Hepatocyte (in vitro differentiated cells): Measurements from ENCODE around the gene NRTN. TPM values are rescaled to one million over a fixed set of nuclear protein-coding genes. Genes with fewer than 3 reads are reported as not detected.

Source experiments
- DNase-seq: peaks from one replicate; pipeline ENCODE4 v3.0.0-alpha.2; 2016; ENCODE audit warnings: low spot score
- H2AFZ ChIP-seq: fragments of 200-600 bp; sonication (generic); 2 replicates; pipeline ENCODE4 v1.6.0; 2016; ENCODE audit warnings: antibody characterized with exemption, mild to moderate bottlenecking
- H3K27ac ChIP-seq: fragments of 200-600 bp; sonication (generic); 2 replicates; pipeline ENCODE4 v1.5.1; 2016; ENCODE audit warnings: mild to moderate bottlenecking
- H3K27me3 ChIP-seq: fragments of 200-600 bp; sonication (generic); 2 replicates; pipeline ENCODE4 v1.6.1; 2016
- H3K36me3 ChIP-seq: fragments of 200-600 bp; sonication (generic); replicated peaks from 2 replicates; pipeline ENCODE4 v1.5.1; 2016; ENCODE audit warnings: low read depth; ENCODE audit not compliant: insufficient read depth
- H3K4me1 ChIP-seq: fragments of 200-600 bp; sonication (generic); 2 replicates; pipeline ENCODE4 v1.5.1; 2016; ENCODE audit warnings: mild to moderate bottlenecking, moderate library complexity; ENCODE audit not compliant: insufficient read depth
- H3K4me2 ChIP-seq: fragments of 200-600 bp; sonication (generic); 2 replicates; pipeline ENCODE4 v1.6.0; 2016
- H3K4me3 ChIP-seq: fragments of 200-600 bp; sonication (generic); 2 replicates; pipeline ENCODE4 v1.5.1; 2016; ENCODE audit warnings: mild to moderate bottlenecking
- H3K79me2 ChIP-seq: fragments of 200-600 bp; sonication (generic); 2 replicates; pipeline ENCODE4 v1.6.0; 2017; ENCODE audit warnings: mild to moderate bottlenecking
- H3K9me2 ChIP-seq: fragments of 200-600 bp; sonication (generic); replicated peaks from 2 replicates; pipeline ENCODE4 v1.6.0; 2017; ENCODE audit warnings: mild to moderate bottlenecking; ENCODE audit not compliant: insufficient read depth
- H3K9me3 ChIP-seq: fragments of 200-600 bp; sonication (generic); 2 replicates; pipeline ENCODE4 v1.5.1; 2016; ENCODE audit warnings: low read depth, mild to moderate bottlenecking
- H4K20me1 ChIP-seq: fragments of 200-600 bp; sonication (generic); 2 replicates; pipeline ENCODE4 v1.6.0; 2016; ENCODE audit warnings: mild to moderate bottlenecking; ENCODE audit not compliant: insufficient read depth, poor library complexity, severe bottlenecking
- EZH2 ChIP-seq: fragments of 200-600 bp; sonication (generic); IDR thresholded peaks from 2 replicates; pipeline ENCODE4 v1.6.1; 2016; ENCODE audit warnings: antibody characterized with exemption, mild to moderate bottlenecking, borderline replicate concordance
- EZH2phosphoT487 ChIP-seq: fragments of 200-600 bp; sonication (generic); IDR thresholded peaks from one replicate; pipeline ENCODE4 v1.6.1; 2018; ENCODE audit warnings: antibody characterized with exemption, mild to moderate bottlenecking, low read depth, moderate library complexity; ENCODE audit not compliant: unreplicated experiment, severe bottlenecking
- WGBS: methylation state at CpG from one replicate; pipeline ENCODE4 v1.1.6; 2016; ENCODE audit warnings: low lambda C conversion rate; ENCODE audit errors: missing lambda C conversion rate; 5-methylcytosine and 5-hydroxymethylcytosine counted together
- polyA plus RNA-seq: library from polyadenylated mRNA; unstranded; fragments of >200 nt; fragmentation: Nextera tagmentation; extraction: Ambion mirVana; gene quantifications from 2 replicates; pipeline ENCODE4 v1.2.1, GENCODE V29; 2016
- total RNA-seq: library from RNA; depleted of rRNA; stranded (reverse); fragments of >200 nt; gene quantifications from 2 replicates; pipeline ENCODE4 v1.2.3, GENCODE V29; 2014
- TF ChIP-seq, protein P1 (sequence below): fragments of 200-600 bp; sonication (generic); IDR thresholded peaks from 2 replicates; pipeline ENCODE4 v1.5.1; 2016; ENCODE audit warnings: antibody characterized with exemption, mild to moderate bottlenecking; ENCODE audit not compliant: poor library complexity

The NRTN gene
- total and polyA plus RNA-seq, 2 experiments from 2014 or later = 2.7 to 31.1 TPM

DNA sequence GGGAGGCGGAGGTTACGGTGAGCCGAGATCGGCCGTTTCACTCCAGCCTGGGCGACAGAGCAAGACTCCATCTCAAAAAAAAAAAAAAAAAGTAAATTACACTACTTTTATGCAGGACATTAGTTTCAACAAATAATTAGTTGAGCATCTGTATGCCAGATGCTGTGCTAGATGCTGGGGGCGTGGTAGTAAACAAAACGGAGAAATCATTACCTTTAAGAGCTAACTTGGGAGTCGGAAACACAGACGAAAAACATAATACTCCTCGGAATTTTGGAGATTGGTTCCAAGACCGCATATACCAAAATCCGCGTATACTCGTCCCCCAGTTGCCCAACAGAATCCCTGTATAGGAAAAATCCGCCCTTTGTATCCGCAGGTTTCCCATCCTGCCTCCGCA, 12.6 kb upstream of the NRTN start:
- H3K4me2 ChIP-seq = no peak overlapping the region
- no peaks in the 10 kb centered on the region for H3K9me3 ChIP-seq
- WGBS = 92% methylated on average over 18 of the region's 18 CpGs
- H3K36me3 ChIP-seq = no peaks in the 10 kb centered on the region
- H4K20me1 ChIP-seq = peaks cover 4% of the 10 kb centered on the region
- no peaks in the 10 kb centered on the region for H3K9me2 ChIP-seq
- no peak overlapping the region for H2AFZ ChIP-seq
- H3K27me3 ChIP-seq = no peaks in the 10 kb centered on the region
- no peak overlapping the region for H3K4me3 ChIP-seq
- no peak for DNase-seq
- H3K79me2 ChIP-seq = peaks cover 4% of the 10 kb centered on the region
- TF ChIP-seq, protein P1, sequence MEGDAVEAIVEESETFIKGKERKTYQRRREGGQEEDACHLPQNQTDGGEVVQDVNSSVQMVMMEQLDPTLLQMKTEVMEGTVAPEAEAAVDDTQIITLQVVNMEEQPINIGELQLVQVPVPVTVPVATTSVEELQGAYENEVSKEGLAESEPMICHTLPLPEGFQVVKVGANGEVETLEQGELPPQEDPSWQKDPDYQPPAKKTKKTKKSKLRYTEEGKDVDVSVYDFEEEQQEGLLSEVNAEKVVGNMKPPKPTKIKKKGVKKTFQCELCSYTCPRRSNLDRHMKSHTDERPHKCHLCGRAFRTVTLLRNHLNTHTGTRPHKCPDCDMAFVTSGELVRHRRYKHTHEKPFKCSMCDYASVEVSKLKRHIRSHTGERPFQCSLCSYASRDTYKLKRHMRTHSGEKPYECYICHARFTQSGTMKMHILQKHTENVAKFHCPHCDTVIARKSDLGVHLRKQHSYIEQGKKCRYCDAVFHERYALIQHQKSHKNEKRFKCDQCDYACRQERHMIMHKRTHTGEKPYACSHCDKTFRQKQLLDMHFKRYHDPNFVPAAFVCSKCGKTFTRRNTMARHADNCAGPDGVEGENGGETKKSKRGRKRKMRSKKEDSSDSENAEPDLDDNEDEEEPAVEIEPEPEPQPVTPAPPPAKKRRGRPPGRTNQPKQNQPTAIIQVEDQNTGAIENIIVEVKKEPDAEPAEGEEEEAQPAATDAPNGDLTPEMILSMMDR = no peak
- TF ChIP-seq EZH2phosphoT487 = no peak
- TF ChIP-seq EZH2 = no peak
- peaks cover 5% of the 10 kb centered on the region for H3K4me1 ChIP-seq
- no peak overlapping the region for H3K27ac ChIP-seq

DNA sequence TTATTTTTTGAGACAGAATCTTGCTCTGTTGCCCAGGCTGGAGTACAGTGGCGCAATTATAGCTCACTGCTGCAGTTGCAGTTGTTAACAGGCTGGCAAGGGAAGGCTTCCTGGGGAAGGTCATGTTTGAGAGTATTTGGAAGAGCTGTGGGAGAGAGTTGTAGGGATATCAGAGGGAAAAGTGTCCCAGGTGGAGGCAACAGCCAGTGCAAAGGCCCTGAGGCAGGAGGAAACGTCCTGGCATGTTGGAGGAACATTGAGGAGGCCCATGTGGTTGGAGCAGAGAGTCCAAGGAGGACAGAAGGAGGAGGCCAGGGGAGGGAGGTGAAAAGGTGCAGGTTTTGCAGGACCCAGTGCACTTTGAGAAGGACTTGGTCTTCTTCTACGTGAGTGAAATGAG, 11.7 kb upstream of the NRTN start:
- Histone ChIP-seq H2AFZ (no peak overlapping the region), H3K4me3 (no peak overlapping the region)

DNA sequence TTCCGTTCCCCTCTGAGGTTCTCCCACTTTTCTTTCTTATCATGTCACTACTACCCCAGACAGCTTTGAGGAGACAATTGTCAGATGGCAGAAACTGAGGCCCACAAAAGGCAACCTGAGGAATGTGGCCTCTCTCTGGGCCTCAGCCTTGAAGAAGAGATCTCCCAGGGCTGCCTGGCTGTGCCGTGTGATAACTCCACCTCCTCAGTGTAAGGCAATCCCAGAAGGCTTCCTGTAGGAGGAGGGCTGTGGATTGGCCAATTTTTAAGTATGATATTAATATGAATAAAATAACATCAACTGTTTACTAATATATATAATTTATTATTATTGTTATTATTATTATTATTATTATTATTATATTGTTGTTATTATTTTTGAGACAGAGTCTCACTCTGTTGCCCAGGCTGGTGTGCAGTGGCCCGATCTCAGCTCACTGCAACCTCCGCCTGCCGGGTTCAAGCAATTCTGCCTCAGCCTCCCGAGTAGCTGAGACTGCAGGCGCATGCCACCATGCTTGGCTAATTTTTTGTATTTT, 9.4 kb upstream of the NRTN start:
- peak; percentile 1 for DNase-seq
- Histone ChIP-seq H3K4me2 (no peak overlapping the region), H3K4me3 (no peak overlapping the region), H2AFZ (no peak overlapping the region), H3K27ac (no peak overlapping the region), H3K9me2 (no peaks in the 10 kb centered on the region), H4K20me1 (no peaks in the 10 kb centered on the region), H3K79me2 (no peaks in the 10 kb centered on the region), H3K27me3 (no peaks in the 10 kb centered on the region), H3K36me3 (no peaks in the 10 kb centered on the region), H3K4me1 (no peaks in the 10 kb centered on the region), H3K9me3 (no peaks in the 10 kb centered on the region)
- WGBS = 96% methylated on average over 7 of the region's 7 CpGs
- TF ChIP-seq, protein P1 = no peak
- TF ChIP-seq EZH2 (no peak), EZH2phosphoT487 (no peak)

More for the DNA sequence above, 11.7 kb upstream of the NRTN start:
- H4K20me1 ChIP-seq = peaks cover 4% of the 10 kb centered on the region
- TF ChIP-seq EZH2 (no peak), EZH2phosphoT487 (no peak)
- TF ChIP-seq, protein P1 = no peak
- H3K36me3 ChIP-seq = no peaks in the 10 kb centered on the region
- H3K27me3 ChIP-seq = no peaks in the 10 kb centered on the region
- WGBS = 96% methylated on average over 3 of the region's 3 CpGs
- H3K79me2 ChIP-seq = peaks cover 4% of the 10 kb centered on the region
- H3K4me1 ChIP-seq = peaks cover 5% of the 10 kb centered on the region
- no peaks in the 10 kb centered on the region for H3K9me2 ChIP-seq
- H3K4me2 ChIP-seq = no peak overlapping the region
- no peak for DNase-seq
- H3K9me3 ChIP-seq = no peaks in the 10 kb centered on the region
- no peak overlapping the region for H3K27ac ChIP-seq

DNA sequence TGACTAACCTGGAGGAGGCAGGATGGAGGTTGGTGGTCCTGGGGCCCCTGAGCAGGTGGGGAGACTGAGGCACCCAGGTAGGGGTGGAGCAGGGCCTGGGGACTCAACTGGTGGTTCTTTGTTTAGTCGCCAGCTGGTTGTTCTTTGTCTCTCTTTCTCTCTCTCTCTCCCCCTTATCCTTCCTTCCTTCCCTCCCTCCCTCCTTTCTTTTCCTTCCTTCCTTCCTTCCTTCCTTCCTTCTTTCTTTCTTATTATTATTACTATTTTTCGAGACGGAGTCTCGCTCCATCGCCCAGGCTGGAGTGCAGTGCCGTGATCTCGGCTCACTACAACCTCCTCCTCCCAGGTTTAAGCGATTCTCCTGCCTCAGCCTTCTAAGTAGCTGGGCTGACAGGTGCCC, 6.6 kb upstream of the NRTN start:
- Histone ChIP-seq H3K4me2 (no peak overlapping the region), H3K27me3 (no peaks in the 10 kb centered on the region), H3K4me1 (peaks cover 9% of the 10 kb centered on the region)

More for the DNA sequence above, 6.6 kb upstream of the NRTN start:
- H3K36me3 ChIP-seq = no peaks in the 10 kb centered on the region
- WGBS = 90% methylated on average over 8 of the region's 8 CpGs
- H3K4me3 ChIP-seq = no peak overlapping the region
- no peak overlapping the region for H3K27ac ChIP-seq
- H3K9me2 ChIP-seq = no peaks in the 10 kb centered on the region
- H2AFZ ChIP-seq = no peak overlapping the region
- TF ChIP-seq, protein P1 = no peak
- TF ChIP-seq EZH2phosphoT487 (no peak), EZH2 (no peak)
- no peaks in the 10 kb centered on the region for H3K9me3 ChIP-seq
- H3K79me2 ChIP-seq = no peaks in the 10 kb centered on the region
- no peak for DNase-seq
- H4K20me1 ChIP-seq = no peaks in the 10 kb centered on the region
